Esophagus muscularis mucosa (tissue), 4 donors: ENCODE results near the gene POLR3G.

Source experiments
- EP300 ChIP-seq: sonication (generic); formaldehyde crosslinking; IDR thresholded peaks from one replicate; pipeline ENCODE4 v1.6.1; 2017; ENCODE audit warnings: antibody characterized with exemption
- POLR2A ChIP-seq: fragments of 450-650 bp; IDR thresholded peaks from one replicate; pipeline ENCODE4 v1.6.1; 2017; ENCODE audit warnings: antibody characterized with exemption, moderate library complexity, mild to moderate bottlenecking, low read depth
- POLR2AphosphoS5 ChIP-seq, 2 donors: sonication (generic); formaldehyde crosslinking; IDR thresholded peaks; one replicate each; pipeline ENCODE4 v1.6.1; 2017; ENCODE audit warnings: antibody characterized with exemption in 2 of 2
- TF ChIP-seq, protein P1 (sequence below), 3 experiments: fragments of 200-600 bp in 2 of 3; fragments of 450-650 bp in 1 of 3; sonication (generic) in 2 of 3; IDR thresholded peaks; one replicate each; pipeline ENCODE4 v1.5.1; 2017 to 2019; ENCODE audit warnings: antibody characterized with exemption in 3 of 3, mild to moderate bottlenecking in 2 of 3, moderate library complexity in 1 of 3

DNA sequence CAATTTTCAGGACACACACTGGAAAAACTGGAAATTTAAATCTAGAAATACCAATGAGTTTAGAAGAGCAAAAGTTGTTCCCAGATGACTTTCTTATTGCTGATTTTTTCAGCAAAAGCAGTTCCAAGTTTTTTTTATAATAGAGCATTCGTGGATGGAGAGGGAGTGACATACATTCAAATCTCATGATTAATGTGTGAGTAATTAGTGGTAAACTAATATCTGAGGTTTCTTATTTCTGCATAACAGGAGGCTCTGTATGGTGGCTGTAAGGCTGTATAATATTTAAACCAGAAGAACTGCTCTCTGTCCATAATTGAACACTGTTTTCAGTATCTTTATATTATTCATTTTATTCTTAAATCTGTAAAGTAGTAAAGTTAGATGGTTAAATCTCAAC is 28.9 kb downstream of the POLR3G start:
- TF ChIP-seq, protein P1, sequence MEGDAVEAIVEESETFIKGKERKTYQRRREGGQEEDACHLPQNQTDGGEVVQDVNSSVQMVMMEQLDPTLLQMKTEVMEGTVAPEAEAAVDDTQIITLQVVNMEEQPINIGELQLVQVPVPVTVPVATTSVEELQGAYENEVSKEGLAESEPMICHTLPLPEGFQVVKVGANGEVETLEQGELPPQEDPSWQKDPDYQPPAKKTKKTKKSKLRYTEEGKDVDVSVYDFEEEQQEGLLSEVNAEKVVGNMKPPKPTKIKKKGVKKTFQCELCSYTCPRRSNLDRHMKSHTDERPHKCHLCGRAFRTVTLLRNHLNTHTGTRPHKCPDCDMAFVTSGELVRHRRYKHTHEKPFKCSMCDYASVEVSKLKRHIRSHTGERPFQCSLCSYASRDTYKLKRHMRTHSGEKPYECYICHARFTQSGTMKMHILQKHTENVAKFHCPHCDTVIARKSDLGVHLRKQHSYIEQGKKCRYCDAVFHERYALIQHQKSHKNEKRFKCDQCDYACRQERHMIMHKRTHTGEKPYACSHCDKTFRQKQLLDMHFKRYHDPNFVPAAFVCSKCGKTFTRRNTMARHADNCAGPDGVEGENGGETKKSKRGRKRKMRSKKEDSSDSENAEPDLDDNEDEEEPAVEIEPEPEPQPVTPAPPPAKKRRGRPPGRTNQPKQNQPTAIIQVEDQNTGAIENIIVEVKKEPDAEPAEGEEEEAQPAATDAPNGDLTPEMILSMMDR (IDR thresholded peaks at IDR 0.05) = no peak
- no peak for TF ChIP-seq POLR2AphosphoS5 (IDR thresholded peaks at IDR 0.05)
- no peak for TF ChIP-seq EP300
- TF ChIP-seq POLR2A = no peak
